NCI-H2196 treated with DMSO at 0.1 percent for 48 hours (cell line): ENCODE data around the gene SEMA3A.
"Not testable (repeated sequence)": the region's sequence is repeated elsewhere in the genome, so short reads cannot be mapped to it uniquely, and the experiment has no call there.

Source experiments
- DNase-seq: peaks from one replicate; lab custom pipeline; 2025; ENCODE audit not compliant: unreplicated experiment; lab: John Stamatoyannopoulos, UW

Gene SEMA3A

GRCh38 chr7:84154991-84155781 is 39.4 kb downstream of the SEMA3A start:
- DNase-seq, result no peak

- no peak for DNase-seq
Measured at GRCh38 chr7:84152995-84153394, 41.6 kb downstream of the SEMA3A start.

- not testable (repeated sequence) for DNase-seq
Measured at GRCh38 chr7:84150370-84150769, 44.2 kb downstream of the SEMA3A start.

GRCh38 chr7:84149573-84149972 is 45.0 kb downstream of the SEMA3A start:
- DNase-seq, result no peak

GRCh38 chr7:84145892-84146291 is 48.7 kb downstream of the SEMA3A start:
- no peak for DNase-seq

GRCh38 chr7:84144935-84145334 is 49.7 kb downstream of the SEMA3A start:
- DNase-seq, result no peak

GRCh38 chr7:84144480-84144879 is 50.1 kb downstream of the SEMA3A start:
- no peak for DNase-seq

- DNase-seq, result no peak
Measured at GRCh38 chr7:84142726-84143125, 51.9 kb downstream of the SEMA3A start.

- no peak for DNase-seq
Measured at GRCh38 chr7:84139986-84140729, 54.4 kb downstream of the SEMA3A start.

GRCh38 chr7:84138411-84138810 is 56.2 kb downstream of the SEMA3A start:
- no peak for DNase-seq

GRCh38 chr7:84137812-84138211 is 56.8 kb downstream of the SEMA3A start:
- DNase-seq, result no peak

GRCh38 chr7:84136809-84137208 is 57.8 kb downstream of the SEMA3A start:
- DNase-seq, result no peak

GRCh38 chr7:84136336-84136735 is 58.3 kb downstream of the SEMA3A start:
- DNase-seq, result no peak

GRCh38 chr7:84134169-84134568 is 60.4 kb downstream of the SEMA3A start:
- no peak for DNase-seq

GRCh38 chr7:84125654-84126053 is 68.9 kb downstream of the SEMA3A start:
- DNase-seq, result no peak

GRCh38 chr7:84123965-84124547 is 70.5 kb downstream of the SEMA3A start:
- no peak for DNase-seq

GRCh38 chr7:84122582-84123360 is 71.8 kb downstream of the SEMA3A start:
- DNase-seq, result no peak

- DNase-seq, result no peak
Measured at GRCh38 chr7:84117304-84117703, 77.3 kb downstream of the SEMA3A start.

GRCh38 chr7:84113906-84114850 is 80.4 kb downstream of the SEMA3A start:
- no peak for DNase-seq

GRCh38 chr7:84113286-84113685 is 81.3 kb downstream of the SEMA3A start:
- DNase-seq, result no peak
